Midbrain (tissue), 1 donor: ENCODE measurements around the gene ABHD8.

Experiments
- DNase-seq: peaks from one replicate; lab custom pipeline; 2025; lab: John Stamatoyannopoulos, UW

The ABHD8 gene

DNA sequence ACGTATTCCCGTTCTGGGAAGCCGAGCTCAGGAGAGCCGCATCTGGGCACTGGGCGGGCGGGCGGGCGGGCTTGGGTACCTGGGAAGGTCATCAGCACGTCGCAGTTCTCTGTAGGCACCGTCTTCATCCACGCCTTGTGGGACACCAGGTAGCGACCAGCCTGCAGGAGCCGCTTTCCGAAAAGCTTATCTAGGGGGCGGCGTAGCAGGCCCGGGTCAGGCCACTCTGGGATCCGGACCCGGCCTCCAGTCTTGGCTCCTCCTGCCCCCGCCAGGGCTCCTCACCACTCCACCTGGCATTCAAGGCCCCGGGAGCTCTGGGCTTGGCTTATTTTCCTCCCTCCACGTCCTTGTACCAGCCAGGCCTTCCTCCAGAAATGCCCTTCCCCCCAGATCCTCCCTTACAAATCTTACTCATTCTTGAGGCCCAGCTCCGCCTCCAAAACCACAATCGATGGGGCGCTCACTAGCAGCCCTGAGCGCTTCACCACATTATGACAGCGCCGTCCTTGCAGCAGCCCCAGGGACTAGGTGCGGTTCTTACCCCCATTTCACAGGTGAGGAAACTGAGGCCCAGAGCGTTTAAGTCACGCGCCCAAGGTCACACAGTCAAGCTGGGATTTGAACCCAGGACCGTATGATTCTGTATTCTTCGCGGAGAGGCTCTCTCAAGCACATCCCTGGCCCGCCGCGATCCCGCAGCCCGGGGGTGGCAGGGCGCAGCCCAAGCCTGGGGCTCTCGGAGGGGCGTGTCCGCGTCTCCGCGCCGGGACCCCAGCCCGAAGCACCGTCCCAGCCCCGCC lies 30.6 kb upstream of the ABHD8 start:
- no peak for DNase-seq

DNA sequence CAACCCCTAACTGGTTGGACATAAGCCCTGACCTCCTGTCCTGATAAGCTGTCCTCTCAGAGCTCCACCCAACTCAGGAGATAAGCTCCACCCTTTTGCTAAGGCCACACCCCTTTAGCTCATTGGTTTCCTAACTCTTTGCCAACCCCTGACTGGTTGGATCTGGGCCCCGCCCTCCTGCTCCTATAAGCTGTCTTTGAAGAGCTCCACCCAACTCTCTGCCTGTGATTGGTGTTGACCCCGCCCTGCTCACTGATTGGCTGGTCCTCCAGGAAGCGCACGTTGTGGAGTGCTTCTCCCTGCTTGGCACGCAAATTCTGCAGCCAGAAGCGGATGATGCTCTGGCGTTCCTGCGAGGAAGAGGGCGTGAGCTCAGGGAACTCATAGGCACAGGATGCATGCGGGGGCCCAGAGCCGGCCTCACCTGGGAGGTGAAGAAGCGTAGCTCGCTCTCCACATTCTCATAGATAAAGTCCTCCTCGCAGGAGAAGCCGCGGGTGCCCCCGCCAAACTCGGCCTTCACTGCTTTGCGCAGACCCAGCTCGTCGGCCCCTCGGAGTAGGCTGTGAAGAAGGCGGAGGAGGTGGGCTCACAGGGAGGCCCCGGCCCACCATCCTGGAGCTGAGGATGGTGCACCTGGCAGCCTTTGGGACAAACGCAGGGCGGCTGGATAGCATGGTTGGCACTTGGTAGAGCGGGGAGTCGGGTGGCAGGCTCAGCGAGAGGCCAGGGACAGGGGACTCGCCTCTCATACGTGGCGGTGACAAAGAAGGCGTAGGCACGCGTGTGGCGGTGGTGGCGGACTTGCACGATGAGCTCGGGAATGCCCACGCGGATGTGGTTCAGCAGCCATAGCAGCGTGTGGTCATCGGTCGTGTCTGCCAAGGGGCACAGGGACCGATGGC lies 29.7 kb upstream of the ABHD8 start:
- no peak for DNase-seq

DNA sequence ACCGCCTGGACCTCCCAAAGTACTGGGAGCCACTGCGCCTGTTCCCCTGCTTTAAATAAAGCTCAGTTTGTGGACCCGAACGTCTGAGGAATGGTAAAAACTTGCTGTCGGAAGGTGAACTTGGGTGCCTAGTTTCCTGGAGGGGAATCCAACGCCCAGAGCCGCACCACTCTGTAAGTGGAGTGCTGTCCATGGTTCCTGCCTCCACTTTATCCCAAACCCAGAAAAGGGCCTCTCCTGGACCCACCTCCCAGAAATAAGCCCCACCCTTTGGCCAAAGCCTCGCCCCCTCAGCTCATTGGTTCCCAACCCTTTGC lies 29.1 kb upstream of the ABHD8 start:
- no peak for DNase-seq

DNA sequence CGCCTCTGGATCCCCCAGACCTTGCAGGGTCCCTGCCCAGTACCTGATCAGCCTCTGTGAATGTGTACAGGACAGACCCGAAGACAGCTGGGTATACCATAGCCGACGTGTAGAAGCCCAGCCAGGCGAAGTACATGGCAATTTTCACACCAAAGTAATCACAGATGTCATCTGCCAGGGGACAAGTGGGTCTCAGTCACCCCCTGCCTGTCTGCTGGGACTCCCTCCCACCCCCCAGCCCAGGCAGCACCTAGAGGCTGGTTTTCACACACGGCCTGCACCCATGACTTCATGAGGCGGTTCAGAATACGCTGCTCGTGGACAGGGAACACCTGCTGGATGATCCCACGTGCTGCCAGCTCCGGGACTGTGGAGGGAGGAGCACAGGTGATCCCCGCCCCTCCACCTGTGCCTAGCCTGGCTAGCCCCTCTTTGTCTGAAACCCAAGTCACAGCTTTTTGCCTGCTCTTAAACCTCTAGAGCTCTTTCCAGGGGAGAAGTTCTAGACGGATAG lies 27.9 kb upstream of the ABHD8 start:
- no peak for DNase-seq

DNA sequence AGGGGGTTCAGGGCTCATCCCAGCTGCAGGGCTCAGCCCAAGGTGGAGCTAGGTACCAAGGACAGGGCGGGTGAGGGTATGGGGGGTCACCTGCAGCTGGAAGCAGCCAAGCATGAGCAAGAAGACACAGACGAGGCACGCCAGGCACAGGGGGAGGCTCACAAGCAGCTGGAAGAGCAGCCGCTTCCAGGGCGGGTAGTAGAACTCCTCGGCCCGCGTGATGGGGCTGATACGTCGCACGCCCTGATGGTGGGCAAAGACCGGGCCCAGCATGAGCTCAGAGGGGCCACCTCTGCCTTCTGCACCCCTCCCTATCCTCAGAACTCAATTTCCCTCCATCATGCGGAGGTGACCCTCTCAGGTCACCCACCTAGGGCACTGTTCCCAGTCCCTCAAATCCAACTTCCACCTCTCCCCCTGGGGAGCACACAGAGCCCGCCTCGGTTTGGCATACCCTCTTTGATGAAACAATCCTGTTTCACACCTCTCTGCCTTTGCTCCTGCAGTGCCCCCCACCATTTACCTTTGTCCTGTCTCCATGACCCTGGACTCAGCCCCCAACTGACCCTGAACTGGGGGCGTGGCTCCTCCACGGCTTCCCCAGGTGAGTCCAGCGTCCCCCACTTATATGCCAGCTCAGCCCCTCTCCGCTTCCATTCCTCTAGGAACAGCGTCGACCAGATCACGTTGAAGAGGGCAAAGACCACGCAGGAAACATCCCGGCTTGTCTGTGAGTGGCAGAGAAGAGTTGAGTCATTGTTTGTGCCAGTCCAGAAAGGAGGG lies 27.2 kb upstream of the ABHD8 start:
- DNase-seq: no peak

DNA sequence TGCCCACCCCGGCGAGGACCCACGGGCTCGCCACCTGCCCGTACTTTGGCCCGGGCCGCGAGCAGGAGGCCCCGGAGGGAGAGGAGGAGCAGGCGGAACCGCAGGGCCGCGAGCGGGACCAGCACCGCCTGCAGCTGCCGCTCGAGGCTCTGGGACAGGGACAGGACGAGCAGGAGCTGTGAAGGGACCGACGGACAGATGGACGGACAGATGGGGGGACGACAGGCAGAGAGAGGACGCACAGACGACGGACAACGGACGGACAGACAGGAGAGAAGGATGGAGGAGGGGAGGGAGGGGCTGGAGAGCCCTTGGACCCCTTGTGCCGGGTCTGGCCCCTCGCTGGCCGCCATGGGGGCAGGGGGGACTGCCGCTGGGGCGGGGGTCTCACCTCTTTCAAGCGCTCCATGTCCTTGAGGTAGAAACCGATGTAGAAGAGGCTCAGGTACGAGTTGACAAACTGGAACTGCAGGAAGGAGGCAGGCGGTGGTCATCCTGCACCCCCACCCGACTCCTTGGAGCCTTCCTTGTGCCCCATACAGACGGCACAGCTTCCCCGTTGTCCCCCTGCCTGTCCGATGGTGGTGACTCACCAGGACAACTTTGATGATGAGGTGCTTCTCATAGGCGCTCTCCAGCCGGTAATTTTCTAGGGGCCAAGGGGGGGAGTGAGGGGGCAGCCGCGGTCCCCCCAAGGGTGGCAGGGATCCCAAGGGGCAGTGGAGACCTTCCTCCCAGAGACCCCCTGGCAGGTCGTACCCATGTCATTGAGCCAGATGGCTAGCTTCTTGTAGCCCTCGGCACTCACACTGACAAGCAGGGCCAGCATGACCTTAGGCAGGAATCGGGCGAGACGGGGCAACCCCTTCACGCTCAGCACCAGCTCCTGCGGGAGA lies 26.4 kb upstream of the ABHD8 start:
- DNase-seq: no peak

DNA sequence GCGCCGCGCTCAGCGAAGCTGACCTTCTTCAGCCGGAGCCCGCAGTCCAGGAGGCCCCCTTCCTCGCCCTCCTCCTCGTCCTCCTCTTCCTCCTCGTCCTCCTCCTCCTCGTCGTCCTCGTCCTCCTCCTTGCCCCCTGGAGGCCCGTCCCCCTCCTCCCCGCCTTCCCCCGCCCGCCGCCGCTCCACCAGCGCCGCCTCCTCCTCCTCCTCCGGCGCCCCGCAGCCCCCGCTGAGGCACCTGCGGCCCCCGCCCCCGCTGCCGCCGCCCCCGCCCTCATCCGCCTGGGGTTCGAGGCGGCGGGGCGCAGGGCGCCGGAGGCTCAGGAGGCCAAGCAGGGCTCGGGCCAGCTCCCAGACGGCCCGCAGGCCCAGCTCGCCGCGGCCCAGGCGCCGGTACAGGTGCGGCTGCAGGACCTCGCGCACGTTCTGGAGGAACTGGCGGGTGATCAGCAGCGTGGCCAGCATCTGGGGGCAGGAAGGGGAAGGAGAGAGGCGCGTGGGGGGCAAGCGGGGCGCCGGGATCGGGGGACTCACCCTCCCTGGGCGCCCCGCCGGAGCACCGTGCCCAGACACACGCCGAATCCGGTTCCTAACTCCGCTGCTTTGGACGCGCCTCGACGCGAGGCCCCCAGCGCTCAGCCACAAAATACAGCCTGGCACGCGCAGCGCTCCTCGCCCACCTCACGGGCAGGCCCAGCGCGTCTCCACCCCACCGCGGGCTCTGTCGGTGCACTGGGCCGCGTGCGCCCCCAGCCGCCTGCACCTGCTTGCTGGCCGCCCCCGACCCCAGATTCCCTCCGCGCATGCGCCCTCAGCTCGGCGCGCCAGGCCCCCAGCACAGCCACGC lies 25.5 kb upstream of the ABHD8 start:
- no peak for DNase-seq

DNA sequence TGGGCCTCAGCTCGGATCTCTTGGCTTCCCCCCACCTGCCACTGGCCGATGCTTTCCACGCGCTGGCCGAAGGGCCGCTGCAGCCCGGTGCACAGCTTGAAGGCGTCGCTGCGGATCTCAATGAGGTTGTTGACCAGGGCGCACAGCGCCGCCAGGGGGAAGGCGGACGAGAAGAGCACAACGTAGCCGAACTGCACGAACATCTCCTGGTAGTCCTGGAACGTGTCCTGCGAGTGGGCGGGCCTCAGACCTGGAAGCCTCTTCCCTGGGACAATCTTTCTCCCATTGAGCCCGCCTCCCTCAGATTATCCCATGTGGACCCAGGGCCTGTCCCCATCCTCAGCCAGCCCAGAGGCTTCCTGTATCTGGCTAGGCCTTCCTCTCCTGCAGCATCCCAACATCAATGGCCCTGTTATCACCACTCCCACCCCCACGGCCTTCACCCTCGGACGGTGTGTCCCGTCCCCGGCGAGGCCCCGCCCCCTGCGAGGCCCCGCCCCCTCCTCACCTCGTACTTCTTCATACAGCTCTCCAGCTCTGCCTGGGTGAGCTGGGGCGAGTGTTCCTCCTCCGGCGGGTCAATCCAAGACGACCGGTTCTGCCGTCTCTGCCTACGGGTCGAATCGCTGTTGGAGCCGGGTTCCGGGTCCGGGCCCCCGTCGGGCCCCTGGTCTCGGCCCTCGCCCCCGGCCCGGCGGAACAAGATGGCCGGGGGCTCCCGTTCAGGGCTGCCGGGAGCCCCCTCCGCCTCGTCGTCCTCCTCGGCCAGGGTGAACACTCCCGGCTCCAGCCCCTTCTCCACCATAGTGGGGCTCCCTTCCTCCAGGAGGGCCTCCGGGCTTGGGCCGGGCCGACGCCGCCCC lies 24.7 kb upstream of the ABHD8 start:
- DNase-seq: no peak

DNA sequence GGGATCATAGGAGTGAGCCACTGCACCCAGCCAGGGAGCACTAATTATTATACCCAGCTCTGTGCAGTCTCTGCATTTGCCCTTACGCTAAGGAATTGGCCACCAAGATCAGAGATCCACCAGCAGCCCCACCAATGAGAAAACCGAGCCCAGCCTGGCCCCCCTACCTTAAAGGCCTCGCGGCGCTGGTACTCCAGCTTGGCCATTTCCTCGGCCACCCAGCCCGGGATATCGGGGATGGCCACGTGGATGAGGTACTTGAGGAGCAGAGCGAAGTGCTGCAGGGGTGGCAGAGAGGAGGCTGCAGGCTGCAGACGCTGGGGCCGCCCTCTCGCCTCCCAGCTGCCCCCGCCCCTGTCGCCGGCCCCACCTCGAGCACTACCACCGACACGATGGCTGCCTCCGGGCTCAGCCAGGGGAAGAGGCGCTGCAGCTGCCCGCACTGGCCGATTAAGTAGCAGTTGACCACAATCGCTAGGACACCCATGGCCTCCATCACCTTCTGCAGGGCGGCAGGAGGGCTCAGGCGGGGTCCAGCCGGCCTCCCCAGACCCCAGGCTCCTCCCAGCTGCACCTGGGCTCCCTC lies 23.9 kb upstream of the ABHD8 start:
- no peak for DNase-seq

DNA sequence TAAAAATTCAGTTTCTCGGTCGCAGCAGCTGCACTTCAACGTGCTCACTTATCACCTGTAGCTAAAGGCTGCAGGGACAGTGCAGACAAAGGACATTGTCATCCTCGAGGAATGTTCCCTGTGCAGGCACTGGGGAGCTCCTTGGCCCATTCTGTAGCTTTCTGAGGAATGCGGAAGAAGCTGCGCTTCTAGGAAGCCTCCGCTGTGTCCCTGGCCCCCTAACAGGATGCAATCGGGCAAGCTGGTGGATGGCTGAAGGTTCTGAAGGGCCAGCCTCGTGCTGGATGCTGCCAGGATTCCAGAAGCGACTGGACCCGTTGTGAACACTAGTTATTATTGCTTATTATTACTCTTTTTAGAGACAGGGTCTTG lies 23.4 kb upstream of the ABHD8 start:
- DNase-seq: no peak

DNA sequence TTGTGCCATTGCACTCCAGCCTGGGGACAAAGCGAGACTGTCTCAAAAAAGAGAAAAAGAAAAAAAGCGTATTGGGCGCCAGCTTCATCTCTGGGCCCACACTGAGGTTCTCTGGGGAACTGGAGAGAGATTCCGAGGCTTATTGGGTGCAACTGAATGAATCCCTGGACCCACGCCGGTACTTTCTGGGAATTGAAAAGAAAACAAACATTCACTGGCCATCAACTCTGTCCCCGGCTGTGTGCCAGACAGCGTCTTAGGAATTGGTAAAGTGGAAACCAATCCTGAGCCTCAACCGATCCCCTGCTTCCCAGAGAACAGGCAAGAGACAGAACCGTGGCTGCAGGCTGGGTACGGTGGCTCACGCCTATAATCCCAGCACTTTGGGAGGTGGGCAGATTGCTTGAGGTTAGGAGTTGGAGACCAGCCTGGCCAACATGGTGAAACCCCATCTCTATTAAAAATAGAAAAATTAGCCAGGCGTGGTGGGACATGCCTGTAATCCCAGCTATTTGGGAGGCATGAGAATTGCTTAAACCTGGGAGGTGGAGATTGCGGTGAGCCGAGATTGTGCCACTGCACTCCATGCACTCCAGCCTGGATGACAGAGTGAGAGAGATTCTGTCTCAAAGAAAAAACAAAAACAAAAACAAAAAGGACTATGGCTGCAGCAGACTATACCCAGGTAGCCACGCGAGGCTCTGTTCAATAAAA lies 22.8 kb upstream of the ABHD8 start:
- DNase-seq: peak; percentile 77

DNA sequence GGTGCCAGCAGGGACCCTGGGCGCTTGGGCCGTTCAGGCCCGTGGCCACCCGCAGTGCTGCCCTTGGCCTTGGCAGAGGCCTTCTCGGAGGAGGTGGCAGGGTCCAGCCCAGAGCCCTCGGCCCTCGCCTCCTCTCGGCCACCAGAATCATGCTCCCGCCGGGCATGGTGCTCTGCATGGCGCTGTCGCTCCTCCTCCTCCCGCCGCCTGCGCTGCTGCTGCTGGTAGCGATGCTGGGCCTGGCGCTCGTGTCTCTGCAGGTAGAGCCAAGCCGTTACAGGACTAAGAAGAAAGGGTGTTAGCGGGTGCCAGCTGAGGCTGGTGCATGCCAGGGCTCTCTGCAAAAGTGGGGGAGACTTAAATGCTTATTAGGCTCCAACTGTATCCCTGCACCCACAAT lies 21.9 kb upstream of the ABHD8 start:
- no peak for DNase-seq

DNA sequence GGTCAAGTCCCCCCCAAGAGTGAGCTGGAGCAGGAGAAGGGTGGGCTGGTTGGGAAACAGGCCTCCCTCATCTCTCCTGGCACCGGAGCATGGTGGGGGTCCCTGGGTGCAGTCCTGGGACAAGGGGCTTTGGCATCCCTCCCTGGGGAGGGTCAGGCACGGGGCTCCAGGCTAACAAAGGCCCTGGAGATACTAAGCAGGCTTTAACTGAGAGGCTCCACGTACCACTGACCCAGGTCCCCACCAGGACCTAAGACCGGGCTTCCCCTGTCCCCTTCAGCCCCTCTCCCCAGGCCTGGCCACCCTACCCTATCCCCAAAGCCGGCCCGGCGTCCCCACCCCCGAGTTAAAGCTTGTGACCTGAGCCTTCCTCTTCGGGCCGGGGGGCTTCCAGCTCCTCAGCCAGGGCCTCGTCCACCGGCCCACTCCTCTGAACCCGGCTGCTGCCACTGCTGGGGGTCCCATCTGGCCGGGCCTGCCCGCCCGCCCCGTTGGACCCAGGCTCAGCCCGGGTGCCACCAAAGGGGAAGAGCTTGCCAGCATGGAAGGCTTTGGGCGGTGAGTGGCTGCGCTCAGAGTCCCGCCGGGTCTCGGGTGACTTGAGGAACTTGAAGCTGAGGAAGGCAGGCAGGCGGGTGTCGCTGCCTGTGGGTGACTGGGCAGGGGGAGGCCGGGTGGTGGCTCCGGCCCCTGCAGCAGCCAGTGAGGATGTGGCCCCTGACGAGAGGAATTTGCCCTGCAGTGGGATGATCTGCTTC lies 21.3 kb upstream of the ABHD8 start:
- no peak for DNase-seq

DNA sequence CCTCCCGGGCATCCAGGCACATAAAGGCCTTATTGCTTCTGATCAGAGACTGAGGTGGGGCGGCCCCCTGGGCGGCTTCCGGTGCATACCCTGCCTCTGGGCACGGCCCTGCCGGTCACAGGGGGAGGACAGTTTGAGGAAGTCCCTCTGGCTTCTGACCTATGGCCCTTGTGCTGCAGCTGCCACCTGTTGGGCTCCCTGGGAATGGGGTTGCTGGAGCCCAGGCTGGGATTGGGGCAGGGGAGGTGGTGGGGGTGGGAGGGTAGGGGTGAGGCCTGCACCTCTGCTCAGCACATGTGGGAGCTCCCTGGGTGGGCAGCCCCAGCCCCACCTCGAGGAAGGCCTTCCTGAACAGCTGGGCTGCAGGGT lies 20.7 kb upstream of the ABHD8 start:
- DNase-seq: no peak

DNA sequence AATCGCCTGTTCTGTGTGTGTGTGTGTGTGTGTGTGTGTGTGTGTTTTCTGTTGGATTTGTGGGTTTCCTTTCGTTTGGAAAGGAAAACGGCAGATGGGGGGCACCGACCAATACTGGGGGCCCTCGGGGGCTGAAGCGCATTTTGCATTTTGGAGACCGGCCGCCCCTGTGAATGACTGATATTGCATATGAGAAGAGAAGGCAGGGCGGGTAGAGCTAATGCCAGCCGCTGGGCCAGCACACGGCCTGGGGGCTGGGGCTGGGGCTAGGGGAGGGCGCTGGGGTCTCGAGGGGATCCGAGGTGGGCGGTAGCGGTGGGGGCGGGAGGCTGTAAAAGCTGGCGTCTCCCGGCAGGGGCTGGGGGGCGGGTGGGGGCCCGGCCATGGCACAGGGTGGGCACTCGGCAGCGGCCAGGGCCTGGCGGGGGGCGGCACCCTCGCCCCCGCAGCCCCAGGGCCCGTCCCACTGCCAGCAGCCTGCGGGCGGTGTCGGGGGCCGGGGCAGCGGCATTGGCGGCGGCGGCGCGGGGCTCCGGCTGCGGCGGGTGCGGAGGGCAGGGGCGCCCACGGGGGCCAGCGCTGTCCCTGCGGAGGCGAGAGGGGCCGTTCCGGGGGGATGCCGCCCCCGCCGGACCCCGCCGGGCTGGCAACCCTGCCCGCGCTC lies 20.2 kb upstream of the ABHD8 start:
- DNase-seq: no peak

DNA sequence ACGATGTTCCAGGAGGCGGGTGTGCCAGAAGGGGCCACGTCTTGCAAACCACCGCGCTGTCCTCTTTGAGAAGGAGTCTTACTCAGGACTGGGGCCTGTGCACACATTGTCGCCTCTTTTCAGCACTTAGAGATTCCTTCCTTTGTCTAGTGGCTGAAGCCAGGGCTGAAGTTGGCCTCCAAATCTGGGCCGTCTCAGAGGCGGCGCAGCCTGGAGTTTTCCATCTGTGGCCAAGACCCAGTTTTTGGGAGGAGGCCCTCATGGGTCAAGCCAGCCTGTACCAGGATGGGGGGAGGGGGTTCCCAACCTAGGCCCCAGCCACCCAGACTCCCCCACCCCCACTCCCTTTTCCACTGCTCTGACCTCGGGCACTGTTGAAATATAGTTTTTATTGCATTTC lies 19.6 kb upstream of the ABHD8 start:
- DNase-seq: peak; percentile 45
